Activated effector memory CD4-positive, alpha-beta T cell treated with anti-CD3 and anti-CD28 coated beads, Interleukin-2, amount 50 U/mL, for 16 hours (primary cell): ENCODE measurements around the gene SEC16A.
A peak's percentile ranks its signal among the peaks of the same experiment; 100 is the strongest.

Source experiments
- DNase-seq: peaks from one replicate; pipeline ENCODE4 v3.0.0-alpha.2; 2020

SEC16A gene

DNA sequence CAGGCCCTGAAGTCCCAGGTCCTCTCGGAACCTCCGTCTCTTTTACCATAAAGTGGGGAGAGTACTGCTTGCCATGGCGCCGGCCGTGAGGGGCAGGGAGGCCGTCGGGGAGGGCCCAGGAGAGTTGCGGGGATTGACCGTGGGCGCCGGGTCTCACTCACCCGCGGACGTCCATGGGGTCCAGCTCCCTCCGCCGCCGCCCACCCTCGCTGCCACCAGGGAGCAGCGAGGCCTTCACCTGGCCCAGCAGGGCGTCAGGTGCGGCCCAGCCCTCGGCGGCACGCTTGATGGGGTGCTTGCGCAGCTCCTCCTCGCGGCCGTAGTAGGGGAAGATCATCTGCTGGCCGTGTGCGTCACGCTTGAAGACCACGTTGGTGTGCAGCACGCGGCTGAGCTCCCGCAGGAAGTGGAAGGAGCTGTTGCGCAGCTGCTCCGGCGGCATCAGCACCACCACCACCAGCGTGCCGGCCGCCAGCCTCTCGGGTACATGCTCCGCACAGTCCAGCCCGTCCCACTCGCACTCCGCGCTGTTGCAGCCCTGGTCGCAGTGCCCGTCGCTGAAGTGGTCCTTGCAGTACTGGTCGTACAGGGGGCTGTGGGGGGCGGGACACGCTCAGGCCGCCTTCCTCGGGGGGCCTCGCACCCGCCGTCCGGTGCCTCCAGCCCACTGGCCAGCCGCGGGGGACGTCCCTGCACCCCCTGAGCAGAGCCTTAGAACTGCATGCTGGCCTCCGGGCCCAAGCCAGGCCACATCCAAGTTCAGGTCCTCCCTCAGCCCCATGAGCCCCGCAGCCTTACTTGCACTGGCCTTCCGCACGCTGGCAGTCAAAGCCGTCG, 21.9 kb upstream of the SEC16A start:
- DNase-seq, result no peak

DNA sequence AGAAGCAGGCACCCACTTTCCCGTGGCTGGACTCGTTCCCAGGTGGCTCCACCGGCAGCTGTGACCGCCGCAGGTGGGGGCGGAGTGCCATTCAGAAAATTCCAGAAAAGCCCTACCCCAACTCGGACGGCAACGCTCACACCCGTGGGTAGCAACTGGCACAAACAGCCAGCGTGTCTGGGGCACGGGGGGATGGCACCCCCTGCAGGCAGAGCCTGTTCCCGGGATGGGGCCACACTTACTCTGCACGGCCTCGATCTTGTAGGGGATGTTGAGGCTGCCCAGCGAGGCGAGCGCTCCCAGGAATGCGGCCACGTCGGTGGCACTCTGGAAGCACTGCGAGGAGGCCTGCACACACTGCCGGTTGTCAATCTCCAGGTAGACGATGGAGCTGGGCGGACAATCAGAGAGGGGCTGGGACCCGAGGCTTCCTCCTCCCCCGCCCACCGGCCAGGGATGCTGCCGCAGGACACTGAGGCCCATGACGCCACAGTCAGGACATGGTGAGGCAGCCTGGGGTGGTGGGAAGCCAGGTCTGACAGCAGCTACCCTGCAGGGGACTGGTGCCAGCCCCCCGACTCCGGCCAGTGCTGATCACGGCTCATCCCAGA, 20.2 kb upstream of the SEC16A start:
- no peak for DNase-seq

- DNase-seq, result no peak
These were observed 19.4 kb upstream of the SEC16A start for GRCh38 chr9:136502196-136502595.

GRCh38 chr9:136501686-136502085, 18.8 kb upstream of the SEC16A start:
- DNase-seq, result no peak

DNA sequence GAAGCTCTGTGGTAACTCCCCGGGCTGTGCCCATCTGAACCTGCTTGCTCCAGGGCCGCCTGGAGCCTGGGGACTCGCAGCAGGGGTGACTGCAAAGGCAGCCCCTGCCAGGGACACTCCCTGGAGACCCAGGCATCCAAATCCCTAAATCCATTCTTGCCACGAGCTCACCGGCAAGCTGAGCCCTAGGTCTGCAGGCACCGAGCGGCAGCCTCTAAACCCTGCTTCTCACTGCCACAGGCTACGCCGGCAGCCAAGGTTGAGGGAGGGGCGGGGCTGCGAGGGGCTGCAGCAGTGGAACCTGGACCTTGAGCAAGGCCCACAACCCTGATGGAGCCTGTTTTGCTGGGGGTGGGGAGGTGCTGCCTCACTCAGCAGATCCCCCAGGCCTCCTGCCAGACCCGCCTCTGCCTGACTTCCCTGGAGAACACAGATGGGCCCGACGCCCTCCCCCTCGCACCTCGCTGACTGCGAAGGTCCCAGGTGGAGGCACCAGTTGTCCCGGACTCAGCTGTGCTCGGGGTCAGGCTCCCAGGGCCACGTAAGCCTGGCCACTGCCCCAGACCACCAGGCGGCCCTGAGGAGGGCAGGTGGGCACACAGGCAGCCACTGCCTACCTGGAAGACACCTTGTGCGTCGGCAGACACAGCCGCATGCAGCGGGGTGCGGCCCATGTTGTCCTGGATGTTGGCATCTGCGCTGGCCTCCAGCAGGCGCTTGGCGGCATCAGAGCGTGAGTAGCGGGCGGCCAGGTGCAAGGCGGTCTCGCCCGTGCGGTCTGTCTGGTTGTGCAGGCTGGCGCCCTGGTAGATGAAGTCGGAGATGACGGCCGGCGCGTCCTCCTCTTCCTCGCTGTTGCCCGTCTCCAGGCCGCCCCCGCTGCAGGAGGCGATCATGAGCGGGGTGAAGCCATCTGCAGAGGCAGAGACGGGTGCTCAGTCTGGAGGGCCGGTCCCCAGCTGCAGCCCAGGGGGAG, 17.4 kb upstream of the SEC16A start:
- DNase-seq, result no peak

DNA sequence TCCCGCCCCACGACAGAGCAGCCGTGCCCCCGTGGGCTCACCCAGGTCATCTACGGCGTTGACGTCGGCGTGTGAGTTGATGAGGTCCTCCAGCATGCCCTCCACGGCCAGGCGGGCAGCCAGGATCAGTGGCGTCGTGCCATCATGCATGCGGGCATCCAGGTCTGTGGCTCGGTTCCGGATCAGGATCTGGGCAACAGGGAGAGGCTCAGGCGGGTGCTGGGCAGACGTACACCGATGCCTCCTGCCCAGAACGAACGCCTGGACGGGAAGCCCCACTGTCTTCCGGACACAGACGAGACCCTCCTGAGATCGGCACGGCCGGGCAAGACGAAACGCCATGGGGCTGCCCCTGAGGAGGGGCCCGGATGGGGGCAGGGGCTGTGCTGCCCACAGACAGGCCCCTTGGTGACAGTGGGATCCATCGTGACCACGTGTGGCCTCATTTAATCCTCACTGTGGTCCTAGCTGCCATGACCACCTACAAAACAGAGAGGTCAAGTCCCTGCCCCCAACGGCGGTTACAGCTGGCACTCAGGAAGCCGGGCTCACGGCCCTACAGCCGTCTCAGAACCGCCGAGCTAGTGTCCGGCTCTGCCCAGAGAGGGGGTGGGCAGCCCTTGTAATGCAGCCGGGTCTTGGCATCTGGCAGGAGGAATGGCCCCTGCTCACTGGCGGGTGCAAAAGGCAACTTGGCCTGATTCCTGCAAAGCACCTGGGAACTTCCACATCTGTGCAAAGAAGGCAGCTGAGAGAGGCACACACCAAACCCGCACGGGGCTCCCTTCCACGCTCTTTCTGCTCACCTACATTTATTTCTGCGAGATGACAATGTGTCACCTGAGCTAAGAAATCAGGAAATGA, 16.5 kb upstream of the SEC16A start:
- DNase-seq, result no peak

- no peak for DNase-seq
These were observed 15.3 kb upstream of the SEC16A start for GRCh38 chr9:136497916-136498695.

GRCh38 chr9:136496801-136497620, 14.2 kb upstream of the SEC16A start:
- DNase-seq, result no peak

DNA sequence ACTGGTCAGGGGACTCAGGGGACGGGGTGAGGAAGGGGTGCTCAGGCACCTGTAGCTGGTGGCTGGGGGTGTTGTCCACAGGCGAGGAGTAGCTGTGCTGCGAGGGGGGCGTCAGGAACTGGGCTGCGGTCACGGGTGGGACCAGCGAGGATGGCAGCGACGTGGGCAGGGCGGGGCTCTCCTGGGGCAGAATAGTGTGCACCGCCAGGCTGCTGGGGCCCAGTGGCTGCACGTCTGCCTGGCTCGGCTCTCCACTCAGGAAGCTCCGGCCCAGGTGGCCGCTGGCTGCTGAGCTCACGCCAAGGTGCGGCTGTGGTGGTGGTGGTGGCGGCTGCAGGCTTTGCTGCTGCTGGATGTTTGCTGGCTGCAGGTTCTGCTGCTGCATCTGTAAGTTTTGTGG, 13.3 kb upstream of the SEC16A start:
- no peak for DNase-seq

GRCh38 chr9:136495238-136495800, 12.5 kb upstream of the SEC16A start:
- no peak for DNase-seq

DNA sequence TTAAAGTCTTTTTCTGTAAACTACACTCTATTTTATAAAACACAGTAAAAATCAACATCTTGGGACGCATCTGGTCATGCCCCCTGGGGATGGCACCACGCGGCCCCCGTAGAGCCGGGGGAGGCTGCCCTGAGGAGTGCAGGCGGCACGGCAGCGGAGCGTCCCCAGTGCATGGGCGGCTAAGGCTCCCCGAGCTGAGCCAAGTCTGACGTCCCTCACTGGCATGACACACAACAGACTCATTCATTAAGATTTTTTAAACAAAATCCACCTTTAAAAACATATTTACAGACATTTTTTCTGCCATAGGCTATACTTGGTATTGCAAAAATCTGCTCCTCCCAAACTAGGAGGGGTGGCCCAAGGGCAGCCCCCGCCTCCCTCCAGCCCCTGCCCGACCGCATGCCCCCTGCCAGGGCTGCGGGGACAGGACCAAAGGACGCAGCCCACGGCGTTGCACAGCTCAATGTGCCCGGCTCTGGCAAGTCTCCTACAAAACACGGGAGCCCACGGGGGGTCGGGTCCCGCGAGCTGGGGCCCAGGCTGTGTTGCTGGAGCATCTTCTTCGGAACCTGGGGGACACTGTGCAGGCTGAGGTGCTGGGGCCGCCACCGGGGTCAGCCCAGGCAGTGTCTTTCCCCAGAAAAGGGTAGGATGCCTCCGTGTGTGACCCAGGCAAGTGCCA, 11.8 kb upstream of the SEC16A start:
- no peak for DNase-seq

GRCh38 chr9:136494012-136494411, 11.2 kb upstream of the SEC16A start:
- DNase-seq, result no peak

DNA sequence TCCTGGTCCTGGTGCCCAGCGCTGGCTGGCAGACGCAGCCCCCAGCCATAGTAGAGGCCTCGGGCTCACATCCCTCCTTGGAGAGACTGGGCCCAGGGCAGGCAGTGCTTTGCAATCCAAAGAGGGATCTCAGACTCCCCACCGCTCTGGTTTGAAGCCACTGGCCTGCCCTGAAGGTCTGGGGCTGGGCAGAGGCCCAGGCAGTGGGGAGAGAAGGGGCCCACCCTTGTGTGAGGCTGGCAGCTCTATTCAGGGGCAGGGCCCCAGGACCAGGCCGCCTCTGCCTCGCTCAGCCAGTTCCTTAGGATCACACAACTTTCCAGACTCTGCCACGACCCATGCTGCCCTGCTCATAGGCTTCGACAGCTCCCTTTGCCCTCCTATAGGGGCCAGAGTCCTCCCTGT, 10.7 kb upstream of the SEC16A start:
- DNase-seq, result no peak

DNA sequence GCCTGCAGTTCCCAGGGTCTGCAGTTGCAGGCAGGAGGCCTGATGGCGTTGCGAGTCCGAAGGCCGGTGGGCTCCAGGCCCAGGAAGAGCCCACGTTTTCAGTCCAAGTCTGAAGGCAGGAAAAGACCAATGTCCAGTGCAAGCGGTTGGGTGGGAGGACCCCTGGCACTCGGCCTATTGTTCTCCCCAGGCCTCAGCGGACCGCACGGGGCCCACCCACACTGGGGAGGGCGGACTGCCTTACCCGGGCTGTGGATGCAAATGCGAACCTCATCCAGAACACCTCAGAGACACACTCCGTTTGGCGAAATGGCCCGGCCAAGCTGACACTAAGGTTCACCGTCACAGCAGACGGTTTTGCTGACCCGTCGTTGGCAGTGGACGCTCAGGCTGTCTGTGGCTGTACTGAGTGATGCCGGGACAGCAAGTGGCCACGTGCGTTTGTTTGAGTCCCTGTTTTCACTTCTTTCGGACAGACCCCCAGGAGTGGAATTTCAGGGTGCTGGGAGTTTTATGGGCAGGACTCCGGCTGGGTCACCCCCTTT, 10.2 kb upstream of the SEC16A start:
- DNase-seq, result no peak

GRCh38 chr9:136489731-136490130, 6.9 kb upstream of the SEC16A start:
- no peak for DNase-seq

- DNase-seq, result peak; percentile 92
These were observed 5.7 kb upstream of the SEC16A start for GRCh38 chr9:136488247-136489214.

DNA sequence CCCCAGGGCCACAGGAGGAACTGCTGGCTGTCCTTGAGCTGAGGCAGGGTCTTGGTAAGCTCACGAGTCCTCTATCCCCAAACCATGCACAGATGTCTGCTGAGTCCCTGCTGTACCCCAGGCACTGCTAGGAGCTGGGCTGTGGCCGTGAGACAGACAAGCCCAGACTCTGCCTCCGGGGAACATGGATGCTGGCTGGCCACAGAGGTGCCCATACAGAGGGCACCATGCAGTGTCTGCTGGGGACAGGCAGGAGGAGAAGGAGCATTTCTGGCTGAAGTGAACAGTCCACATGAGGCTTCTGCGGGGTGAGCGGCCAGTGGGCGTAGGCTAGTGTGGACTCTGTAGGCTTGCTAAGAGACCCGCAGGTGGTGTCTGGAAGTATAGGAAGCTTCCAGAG, 4.8 kb upstream of the SEC16A start:
- DNase-seq, result no peak
